IPS-20b (cell line): ENCODE measurements around the gene ASCL1.
A peak's percentile ranks its signal among the peaks of the same experiment; 100 is the strongest.

Experiments used
- H3K27ac ChIP-seq: one replicate; pipeline ENCODE4 v1.5.1; 2013; ENCODE audit warnings: low read length
- H3K27me3 ChIP-seq: 2 replicates; pipeline ENCODE4 v1.6.1; 2013; ENCODE audit warnings: mild to moderate bottlenecking, low read length, inconsistent platforms; ENCODE audit not compliant: insufficient read depth
- H3K36me3 ChIP-seq: 2 replicates; pipeline ENCODE4 v1.6.1; 2013; ENCODE audit warnings: low read depth, mild to moderate bottlenecking, inconsistent platforms, low read length, moderate library complexity; ENCODE audit not compliant: insufficient read depth
- H3K4me1 ChIP-seq: 2 replicates; pipeline ENCODE4 v1.6.1; 2013; ENCODE audit warnings: mild to moderate bottlenecking, control low read depth, inconsistent platforms, low read length, moderate library complexity; ENCODE audit not compliant: insufficient read depth
- H3K4me3 ChIP-seq: 2 replicates; pipeline ENCODE4 v1.5.1; 2013; ENCODE audit warnings: mild to moderate bottlenecking, low read length, inconsistent platforms
- H3K9ac ChIP-seq: 2 replicates; pipeline ENCODE4 v1.6.1; 2013; ENCODE audit warnings: low read depth, mild to moderate bottlenecking, inconsistent platforms, low read length, moderate library complexity
- H3K9me3 ChIP-seq: 2 replicates; pipeline ENCODE4 v1.6.1; 2013; ENCODE audit warnings: mild to moderate bottlenecking, low read depth, low read length, inconsistent platforms; ENCODE audit not compliant: insufficient read depth

Gene ASCL1

DNA sequence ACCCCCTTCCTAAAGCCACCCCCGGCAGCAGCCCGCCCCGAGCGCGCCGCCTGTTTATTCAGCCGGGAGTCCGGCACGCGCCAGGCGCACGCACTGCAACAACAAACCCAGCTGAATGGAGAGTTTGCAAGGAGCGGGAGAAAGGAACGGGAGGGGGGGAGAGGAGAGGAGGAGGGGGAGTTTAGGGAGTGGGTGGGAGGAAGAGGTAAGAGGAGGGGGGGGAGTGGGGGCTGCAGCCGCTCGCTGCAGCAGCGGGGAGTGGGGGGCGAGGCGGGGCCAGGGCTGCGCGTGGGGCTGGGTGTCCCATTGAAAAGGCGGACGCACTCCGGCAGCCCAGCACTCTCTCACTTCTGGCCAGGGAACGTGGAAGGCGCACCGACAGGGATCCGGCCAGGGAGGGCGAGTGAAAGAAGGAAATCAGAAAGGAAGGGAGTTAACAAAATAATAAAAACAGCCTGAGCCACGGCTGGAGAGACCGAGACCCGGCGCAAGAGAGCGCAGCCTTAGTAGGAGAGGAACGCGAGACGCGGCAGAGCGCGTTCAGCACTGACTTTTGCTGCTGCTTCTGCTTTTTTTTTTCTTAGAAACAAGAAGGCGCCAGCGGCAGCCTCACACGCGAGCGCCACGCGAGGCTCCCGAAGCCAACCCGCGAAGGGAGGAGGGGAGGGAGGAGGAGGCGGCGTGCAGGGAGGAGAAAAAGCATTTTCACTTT is at the start of gene ASCL1:
Gene ASCL1 (plus strand): TSS at position 336 of the 712 bp plus-strand sequence. CDS start 571 bp downstream, outside the sequence.
- Histone ChIP-seq H3K27ac (no peak within 1 kb of the TSS), H3K36me3 (no peaks in the 10 kb centered on the region), H3K4me3 (peak within 1 kb of the TSS; percentile 63), H3K9me3 (no peaks in the 10 kb centered on the region), H3K9ac (no peak within 1 kb of the TSS), H3K27me3 (peaks cover 100% of the 10 kb centered on the region), H3K4me1 (peaks cover 11% of the 10 kb centered on the region; the same call in 1 of the 2 replicates)

DNA sequence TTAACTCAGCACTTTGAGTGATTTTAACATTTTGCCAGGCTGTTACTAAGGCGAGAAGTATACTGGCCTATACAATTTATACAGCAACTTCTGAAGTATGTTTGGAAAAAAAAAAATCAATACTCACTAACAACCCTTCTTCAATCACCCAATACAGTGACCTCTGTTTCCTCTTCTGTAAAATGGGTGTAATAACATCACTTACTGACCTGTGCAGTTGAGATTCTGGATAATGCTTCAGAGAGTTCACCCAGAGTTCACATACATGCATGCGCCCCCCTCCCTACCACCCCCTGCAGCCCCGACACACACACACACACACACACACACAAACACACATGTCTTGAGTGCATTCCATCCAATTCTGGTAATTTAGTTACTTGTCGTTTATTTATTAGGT is 49.6 kb upstream of the ASCL1 start:
- H3K9me3 ChIP-seq = no peaks in the 10 kb centered on the region
- no peak overlapping the region for H3K27ac ChIP-seq
- H3K4me1 ChIP-seq = no peaks in the 10 kb centered on the region
- H3K9ac ChIP-seq = no peak overlapping the region
- no peak overlapping the region for H3K4me3 ChIP-seq
- H3K27me3 ChIP-seq = no peaks in the 10 kb centered on the region
- no peaks in the 10 kb centered on the region for H3K36me3 ChIP-seq

DNA sequence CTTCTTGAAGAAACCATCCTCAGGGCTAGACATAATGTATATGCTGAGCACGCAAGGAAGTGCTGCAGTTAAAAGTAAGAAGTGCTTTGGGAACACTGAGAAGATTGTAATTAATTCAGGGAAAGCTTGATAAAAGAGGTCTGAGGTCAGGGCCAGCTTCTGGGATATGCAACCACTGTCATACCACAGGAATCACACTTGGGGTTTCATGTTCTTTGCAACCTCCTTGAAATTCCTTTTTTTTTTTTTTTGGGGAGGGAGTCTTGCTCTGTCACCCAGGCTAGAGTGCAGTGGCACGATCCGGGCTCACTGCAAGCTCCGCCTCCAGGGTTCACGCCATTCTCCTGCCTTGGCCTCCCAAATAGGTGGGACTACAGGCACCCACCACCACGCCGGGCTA is 47.3 kb upstream of the ASCL1 start:
- Histone ChIP-seq H3K27ac (no peak overlapping the region), H3K9ac (no peak overlapping the region), H3K27me3 (no peaks in the 10 kb centered on the region), H3K36me3 (no peaks in the 10 kb centered on the region), H3K4me3 (no peak overlapping the region), H3K4me1 (0 out of 2 replicates have a peak, but pooled peaks cover 3% of the 10 kb centered on the region), H3K9me3 (no peaks in the 10 kb centered on the region)

DNA sequence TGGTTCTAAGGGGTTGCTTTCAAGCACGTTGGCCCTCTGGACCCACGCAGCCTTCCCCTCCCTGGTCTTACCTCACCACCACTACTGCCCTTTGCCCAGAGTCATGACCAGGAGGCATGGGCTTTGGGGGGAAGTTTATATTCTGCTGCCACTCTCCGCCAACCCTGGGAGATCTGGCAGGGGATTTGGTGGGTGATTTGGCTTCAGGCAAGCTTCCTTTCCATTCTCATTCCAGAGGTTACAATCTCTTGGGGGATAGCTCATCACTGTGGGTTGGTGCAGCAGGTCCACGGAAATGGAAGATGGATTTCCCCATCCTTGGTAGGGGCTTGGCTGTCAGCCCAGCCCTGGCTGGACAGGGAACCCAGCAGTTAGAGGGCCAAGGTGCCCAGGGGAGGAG is 46.7 kb upstream of the ASCL1 start:
- no peak overlapping the region for H3K4me3 ChIP-seq
- no peaks in the 10 kb centered on the region for H3K36me3 ChIP-seq
- no peaks in the 10 kb centered on the region for H3K27me3 ChIP-seq
- no peaks in the 10 kb centered on the region for H3K9me3 ChIP-seq
- no peak overlapping the region for H3K9ac ChIP-seq
- H3K4me1 ChIP-seq = 0 out of 2 replicates have a peak, but pooled peaks cover 3% of the 10 kb centered on the region
- H3K27ac ChIP-seq = no peak overlapping the region

DNA sequence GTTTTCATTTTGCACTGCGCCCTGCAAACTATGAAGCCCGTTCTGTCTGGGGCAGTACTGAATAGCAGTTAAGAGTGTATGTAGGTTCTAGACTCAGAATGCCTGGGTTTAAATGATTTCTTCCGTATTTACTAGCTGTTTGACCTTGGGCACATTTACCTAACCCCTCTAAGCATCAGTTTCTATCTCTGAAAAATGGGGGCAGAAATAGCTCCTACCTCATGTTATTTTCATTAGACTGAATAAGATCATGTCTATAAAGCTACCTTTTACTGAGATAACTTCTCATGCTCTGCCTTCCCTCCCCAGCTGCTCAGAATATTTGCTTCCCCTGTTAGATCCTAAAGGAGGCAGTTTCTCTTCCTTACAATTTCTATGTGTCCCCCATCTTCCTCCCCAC is 46.2 kb upstream of the ASCL1 start:
- Histone ChIP-seq H3K9ac (no peak overlapping the region), H3K4me1 (0 out of 2 replicates have a peak, but pooled peaks cover 3% of the 10 kb centered on the region), H3K4me3 (no peak overlapping the region), H3K27me3 (0 out of 2 replicates have a peak, but pooled peaks cover 2% of the 10 kb centered on the region), H3K36me3 (no peaks in the 10 kb centered on the region), H3K9me3 (no peaks in the 10 kb centered on the region), H3K27ac (no peak overlapping the region)

DNA sequence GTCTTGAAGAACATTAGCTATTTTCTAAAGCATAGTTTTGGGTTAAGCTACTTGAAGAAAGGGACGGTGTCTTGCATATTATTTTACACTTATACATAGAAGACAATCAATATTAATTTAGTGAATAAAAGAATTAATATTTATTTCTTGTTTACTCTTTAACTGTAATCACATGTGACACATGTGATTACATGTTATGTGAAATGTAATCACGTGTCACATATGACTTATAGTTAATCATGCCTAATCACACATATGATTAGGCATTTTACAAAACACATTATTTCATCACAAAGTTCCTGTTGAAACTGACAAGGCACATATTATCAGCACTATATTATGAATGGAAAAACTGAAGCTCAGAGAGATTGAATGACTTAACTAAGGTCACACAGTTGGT is 45.2 kb upstream of the ASCL1 start:
- H3K4me1 ChIP-seq = peaks cover 9% of the 10 kb centered on the region; the same call in 1 of the 2 replicates
- no peak overlapping the region for H3K27ac ChIP-seq
- H3K27me3 ChIP-seq = 0 out of 2 replicates have a peak, but pooled peaks cover 8% of the 10 kb centered on the region
- no peak overlapping the region for H3K4me3 ChIP-seq
- H3K36me3 ChIP-seq = no peaks in the 10 kb centered on the region
- H3K9me3 ChIP-seq = no peaks in the 10 kb centered on the region
- no peak overlapping the region for H3K9ac ChIP-seq

DNA sequence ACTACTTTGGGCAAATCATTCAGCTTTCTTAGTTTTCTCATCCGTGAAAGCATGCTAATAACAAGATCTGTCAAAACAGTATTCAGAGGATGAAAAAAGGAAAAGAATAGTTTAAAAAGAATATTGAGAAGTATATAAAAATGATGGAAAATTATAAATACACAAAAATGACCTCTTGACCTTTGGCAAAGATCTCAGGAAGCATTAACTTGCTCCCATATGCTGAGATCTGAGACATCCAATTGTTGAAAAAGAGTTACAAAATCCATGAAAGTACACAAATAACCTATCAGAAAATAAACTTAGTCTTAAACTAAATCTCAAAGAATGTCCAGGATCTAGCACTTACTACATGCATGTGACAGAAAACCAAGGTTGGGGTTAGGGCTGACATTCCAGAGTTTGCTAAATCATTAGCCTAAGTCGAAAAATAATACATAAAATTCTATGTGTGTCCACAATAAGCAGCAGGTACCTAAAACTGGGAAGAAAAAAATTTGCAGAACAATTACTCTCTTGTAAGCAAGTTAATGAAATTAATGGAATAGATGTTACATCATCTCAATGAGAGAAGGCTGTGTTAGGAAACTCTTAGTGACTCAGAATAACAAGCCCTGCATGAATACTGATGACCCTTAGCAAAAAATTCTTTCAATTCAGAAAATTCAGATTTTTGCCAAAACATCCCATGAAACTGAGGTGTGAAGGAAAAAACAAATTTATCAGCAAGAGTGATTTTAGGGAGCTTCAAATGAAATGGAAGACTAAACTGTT is 43.8 kb upstream of the ASCL1 start:
- no peak overlapping the region for H3K9ac ChIP-seq
- H3K27ac ChIP-seq = no peak overlapping the region

DNA sequence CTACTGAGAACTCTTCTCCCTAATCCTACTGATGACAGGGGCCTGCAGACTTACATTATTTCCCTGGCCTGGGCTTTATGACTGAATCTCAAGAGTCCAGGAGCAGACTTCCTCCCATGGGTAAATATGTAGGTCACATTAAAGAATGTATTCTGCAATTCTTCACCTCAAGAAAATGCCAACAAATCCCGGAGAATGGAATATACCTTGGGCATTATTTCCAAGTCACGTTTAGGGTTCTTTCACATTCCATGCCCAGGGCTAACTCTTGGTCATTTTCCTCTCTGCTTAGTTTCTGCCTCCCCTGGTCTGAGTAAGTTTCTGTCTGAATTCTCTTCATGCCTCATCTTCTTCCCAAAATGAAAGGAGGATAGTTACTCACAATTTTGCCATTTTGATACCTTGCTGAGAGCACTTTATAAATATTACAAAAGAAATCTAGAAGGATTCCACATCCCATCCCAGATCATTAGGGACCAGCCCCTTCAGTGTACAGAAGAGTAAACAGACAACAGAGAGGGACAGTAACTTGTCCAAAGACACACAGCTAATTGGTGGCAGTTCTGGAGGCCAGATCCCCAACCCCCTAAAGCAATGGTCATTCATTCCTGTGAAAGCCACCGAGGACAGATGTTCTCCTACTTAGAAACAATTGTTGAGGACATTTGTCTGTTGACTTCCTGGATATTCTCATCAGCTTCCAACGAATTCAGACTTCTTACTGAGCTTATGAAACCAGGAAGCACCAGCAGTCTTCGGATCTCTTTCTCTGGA is 41.0 kb upstream of the ASCL1 start:
- Histone ChIP-seq H3K27me3 (peaks cover 8% of the 10 kb centered on the region; the same call in 1 of the 2 replicates), H3K9me3 (no peaks in the 10 kb centered on the region), H3K27ac (no peak overlapping the region), H3K4me3 (peak overlapping the region; percentile 62), H3K4me1 (peaks cover 17% of the 10 kb centered on the region), H3K36me3 (no peaks in the 10 kb centered on the region), H3K9ac (peak overlapping the region; percentile 73; the same call in 1 of the 2 replicates)

More for the DNA sequence above, 43.8 kb upstream of the ASCL1 start:
- Histone ChIP-seq H3K36me3 (no peaks in the 10 kb centered on the region), H3K4me1 (peaks cover 17% of the 10 kb centered on the region), H3K9me3 (no peaks in the 10 kb centered on the region), H3K27me3 (peaks cover 8% of the 10 kb centered on the region; the same call in 1 of the 2 replicates), H3K4me3 (no peak overlapping the region)

DNA sequence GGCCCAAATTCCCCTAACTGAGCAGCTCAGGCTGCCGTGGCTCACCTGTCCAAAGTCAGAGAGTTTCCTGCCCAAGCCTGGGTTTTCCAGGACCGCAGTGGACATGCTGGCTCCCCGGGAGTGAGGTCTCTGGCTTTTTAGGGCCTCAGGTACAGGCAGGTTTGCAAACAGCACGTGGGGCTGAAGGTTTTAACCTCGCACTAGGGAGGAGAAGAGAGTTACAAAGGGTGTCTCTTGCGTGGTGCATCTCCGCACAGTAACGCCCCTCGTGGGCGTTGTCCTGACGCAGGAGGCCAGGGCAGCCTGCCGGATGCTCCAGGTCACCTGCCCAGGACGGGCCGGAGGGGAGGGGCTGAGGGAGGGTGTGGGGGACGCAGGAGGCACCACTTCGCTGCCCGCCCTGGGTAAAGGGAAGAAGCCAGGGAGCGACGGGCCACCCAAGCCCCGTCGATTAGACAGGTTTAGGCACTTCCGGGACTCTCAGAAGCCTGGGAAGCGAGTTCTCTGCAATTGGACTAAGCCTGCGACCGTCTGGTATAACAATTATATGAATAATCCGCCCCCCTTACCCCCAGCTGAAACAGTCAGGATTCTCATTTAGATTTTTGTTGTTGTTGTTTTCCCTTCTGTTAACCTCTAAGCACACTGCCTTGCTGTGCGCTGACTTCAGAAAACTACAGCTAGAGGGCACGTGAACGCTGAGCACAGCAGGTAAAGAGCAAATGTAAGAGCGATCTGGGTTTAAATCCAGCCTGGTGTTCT is 40.3 kb upstream of the ASCL1 start, which contains the start of gene PAH:
Gene PAH (minus strand): TSS at position 219 of the 762 bp plus-strand sequence. CDS start 114 bp downstream, at position 105.
- Histone ChIP-seq H3K27ac (no peak within 1 kb of the TSS), H3K27me3 (peaks cover 8% of the 10 kb centered on the region; the same call in 1 of the 2 replicates), H3K4me3 (peak within 1 kb of the TSS; percentile 62), H3K9me3 (no peaks in the 10 kb centered on the region), H3K4me1 (peaks cover 17% of the 10 kb centered on the region), H3K36me3 (no peaks in the 10 kb centered on the region), H3K9ac (peak within 1 kb of the TSS; percentile 73; the same call in 1 of the 2 replicates)

DNA sequence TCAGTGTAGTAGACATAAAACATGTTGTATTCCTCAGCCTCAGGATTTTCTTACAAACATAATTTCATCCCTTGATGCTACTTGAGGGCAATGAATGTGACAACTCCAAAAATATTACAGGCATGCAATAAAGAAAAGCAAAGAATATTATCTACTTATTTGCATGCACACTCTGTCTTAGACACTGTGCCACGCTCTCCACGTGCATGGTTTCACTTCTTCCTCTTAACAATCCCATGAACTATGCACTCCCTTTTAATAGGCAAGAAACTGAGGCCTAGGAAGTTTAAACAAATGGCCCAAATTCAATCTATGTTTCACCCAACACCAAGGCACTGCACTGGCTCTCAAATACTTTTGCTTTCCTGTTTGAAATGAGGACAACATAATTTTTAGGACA is 38.6 kb upstream of the ASCL1 start:
- Histone ChIP-seq H3K27me3 (peaks cover 8% of the 10 kb centered on the region; the same call in 1 of the 2 replicates), H3K9me3 (no peaks in the 10 kb centered on the region), H3K36me3 (no peaks in the 10 kb centered on the region), H3K27ac (no peak overlapping the region), H3K9ac (no peak overlapping the region), H3K4me3 (no peak overlapping the region), H3K4me1 (peaks cover 17% of the 10 kb centered on the region)
